IPS-15b (cell line): Measurements from ENCODE around the gene SUGT1.
A peak's percentile ranks its signal among the peaks of the same experiment; 100 is the strongest.
"Not testable (repeated sequence)": the region's sequence is repeated elsewhere in the genome, so short reads cannot be mapped to it uniquely, and the experiment has no call there.

Experiments used
- H3K27me3 ChIP-seq: one replicate; pipeline ENCODE4 v1.6.1; 2013; ENCODE audit warnings: low read length; ENCODE audit not compliant: control insufficient read depth, insufficient read depth
- H3K36me3 ChIP-seq: one replicate; pipeline ENCODE4 v1.6.1; 2013; ENCODE audit warnings: low read length; ENCODE audit not compliant: control insufficient read depth, insufficient read depth
- H3K4me1 ChIP-seq: one replicate; pipeline ENCODE4 v1.6.1; 2013; ENCODE audit warnings: mild to moderate bottlenecking, low read length; ENCODE audit not compliant: control insufficient read depth, insufficient read depth
- H3K4me3 ChIP-seq: one replicate; pipeline ENCODE4 v1.5.1; 2013; ENCODE audit warnings: low read depth, low read length
- H3K9ac ChIP-seq: one replicate; pipeline ENCODE4 v1.6.1; 2013; ENCODE audit warnings: low read depth, mild to moderate bottlenecking, low read length
- H3K9me3 ChIP-seq: one replicate; pipeline ENCODE4 v1.6.1; 2013; ENCODE audit warnings: mild to moderate bottlenecking, low read length; ENCODE audit not compliant: control insufficient read depth, insufficient read depth

SUGT1 gene

DNA sequence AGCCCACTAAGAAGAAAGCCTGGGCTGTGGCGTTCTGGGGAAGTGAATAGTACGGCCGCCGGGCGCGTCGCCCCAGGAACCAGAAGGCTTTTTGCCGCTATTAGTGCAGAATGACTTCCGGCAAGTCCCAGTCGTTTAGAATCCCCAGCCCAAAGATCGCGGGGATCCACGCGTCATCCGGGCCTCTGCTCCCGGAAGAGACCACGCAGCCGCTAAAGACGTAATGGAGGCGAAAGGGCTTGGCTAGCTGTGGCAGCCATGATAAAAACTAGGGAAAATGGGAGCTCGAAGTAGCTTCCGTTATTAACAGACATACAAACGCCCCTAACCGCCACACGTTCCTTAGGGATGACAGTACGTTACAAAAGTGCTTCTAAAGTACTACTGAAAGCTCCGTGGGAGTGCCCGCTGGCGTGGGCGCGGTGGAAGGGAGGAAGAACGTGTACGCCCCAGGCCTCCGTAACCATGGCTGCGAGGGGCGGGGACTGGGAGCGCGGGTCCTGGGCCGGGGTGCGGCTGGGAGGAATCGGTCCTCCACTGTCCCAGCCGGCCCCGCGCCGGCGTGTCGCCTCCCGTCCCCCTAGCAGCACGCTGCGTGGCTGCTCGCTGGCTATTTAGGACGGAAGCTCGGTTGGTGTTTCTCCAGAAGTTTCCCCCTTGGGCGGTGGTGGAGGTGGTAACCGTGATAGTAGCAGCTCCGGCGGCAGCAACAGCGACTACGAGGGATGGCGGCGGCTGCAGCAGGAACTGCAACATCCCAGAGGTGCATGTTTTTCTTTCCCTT is at the start of gene SUGT1:
Gene SUGT1 (plus strand): TSS at position 641 of the 784 bp plus-strand sequence. CDS start 85 bp downstream, at position 726.
- H3K9me3 ChIP-seq = no peaks in the 10 kb centered on the region
- H3K4me1 ChIP-seq = peaks cover 5% of the 10 kb centered on the region
- no peaks in the 10 kb centered on the region for H3K36me3 ChIP-seq
- no peaks in the 10 kb centered on the region for H3K27me3 ChIP-seq
- H3K9ac ChIP-seq = peak within 1 kb of the TSS; percentile 99
- peak within 1 kb of the TSS; percentile 98 for H3K4me3 ChIP-seq

DNA sequence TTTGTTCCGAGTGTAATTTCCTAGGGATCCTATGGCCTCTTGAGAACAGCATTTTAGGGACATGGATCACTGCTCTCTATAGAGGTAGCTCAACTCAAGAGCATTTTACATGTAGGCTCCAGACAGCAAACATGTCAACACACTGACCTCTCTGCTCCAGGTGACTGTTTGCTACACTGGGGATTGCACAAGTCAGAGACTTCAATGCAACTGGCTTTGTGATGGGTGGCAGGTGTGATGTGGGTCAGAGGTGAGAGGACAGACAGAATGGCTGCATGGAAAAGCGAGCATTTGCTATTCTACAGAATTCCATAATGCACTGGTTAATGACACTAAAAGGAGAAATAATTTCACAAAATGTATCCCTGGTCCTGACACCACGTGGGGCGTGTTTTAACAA is 49.3 kb upstream of the SUGT1 start:
- H3K4me3 ChIP-seq, H3K27me3 ChIP-seq, H3K4me1 ChIP-seq, H3K9ac ChIP-seq, H3K9me3 ChIP-seq, H3K36me3 ChIP-seq: not testable (repeated sequence)

- not testable (repeated sequence) for H3K9ac ChIP-seq, H3K9me3 ChIP-seq, H3K4me1 ChIP-seq, H3K4me3 ChIP-seq, H3K27me3 ChIP-seq, H3K36me3 ChIP-seq
Observed at GRCh38 chr13:52606126-52606525, 46.5 kb upstream of the SUGT1 start.

GRCh38 chr13:52606795-52607194 is 45.8 kb upstream of the SUGT1 start:
- H3K9me3 ChIP-seq, H3K4me1 ChIP-seq, H3K27me3 ChIP-seq, H3K4me3 ChIP-seq, H3K36me3 ChIP-seq, H3K9ac ChIP-seq: not testable (repeated sequence)

DNA sequence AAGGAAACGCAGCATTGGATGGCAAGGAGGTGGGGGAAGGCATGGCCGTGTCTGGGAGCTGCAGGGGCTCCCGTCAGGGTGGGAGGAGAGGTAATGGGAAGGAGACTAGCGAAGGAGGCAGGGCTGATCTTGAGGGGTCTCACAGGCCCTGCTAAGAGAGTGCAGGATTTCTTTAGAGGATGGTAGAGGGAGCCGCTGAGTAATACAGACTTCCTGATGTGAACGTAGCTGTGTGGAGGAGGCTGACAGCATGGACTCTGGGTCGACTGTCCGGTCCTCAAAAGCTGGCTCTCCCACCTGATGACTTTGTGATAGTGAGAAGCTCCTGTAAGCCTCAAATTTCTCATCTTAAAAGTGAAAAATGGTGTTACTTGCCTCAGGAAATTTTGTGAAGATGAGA is 44.5 kb upstream of the SUGT1 start:
- H3K9me3 ChIP-seq, H3K27me3 ChIP-seq, H3K9ac ChIP-seq, H3K36me3 ChIP-seq, H3K4me3 ChIP-seq, H3K4me1 ChIP-seq: not testable (repeated sequence)

GRCh38 chr13:52609013-52609606 is 43.5 kb upstream of the SUGT1 start:
- not testable (repeated sequence) for H3K9ac ChIP-seq, H3K9me3 ChIP-seq, H3K36me3 ChIP-seq, H3K27me3 ChIP-seq, H3K4me3 ChIP-seq, H3K4me1 ChIP-seq

DNA sequence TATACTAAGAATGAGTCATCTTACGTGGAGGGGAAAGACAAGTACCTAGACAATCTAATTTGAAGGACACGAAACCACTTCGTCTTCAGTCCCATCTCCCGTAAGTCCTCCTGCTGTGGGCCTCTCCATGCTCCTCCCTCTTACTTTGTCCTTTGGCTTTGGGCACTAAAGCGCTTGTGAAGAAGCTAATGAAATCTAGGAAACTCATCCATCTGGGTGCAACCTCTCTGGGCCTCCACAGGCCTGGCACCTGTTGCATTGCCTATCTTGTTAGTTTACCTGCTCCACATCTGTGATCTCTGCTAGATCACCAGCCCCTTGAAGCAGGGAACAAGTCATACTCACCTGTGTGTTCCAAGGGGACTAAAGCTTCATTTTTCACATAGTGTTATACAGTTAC is 42.5 kb upstream of the SUGT1 start:
- not testable (repeated sequence) for H3K4me3 ChIP-seq, H3K36me3 ChIP-seq, H3K27me3 ChIP-seq, H3K9me3 ChIP-seq, H3K4me1 ChIP-seq, H3K9ac ChIP-seq

- no peak overlapping the region for H3K4me3 ChIP-seq
- H3K27me3 ChIP-seq = no peaks in the 10 kb centered on the region
- no peaks in the 10 kb centered on the region for H3K36me3 ChIP-seq
- no peak overlapping the region for H3K9ac ChIP-seq
- H3K4me1 ChIP-seq = peaks cover 2% of the 10 kb centered on the region
- no peaks in the 10 kb centered on the region for H3K9me3 ChIP-seq
Observed at GRCh38 chr13:52615134-52615801, 37.4 kb upstream of the SUGT1 start.

GRCh38 chr13:52615812-52616211 is 36.8 kb upstream of the SUGT1 start:
- no peaks in the 10 kb centered on the region for H3K9me3 ChIP-seq
- no peak overlapping the region for H3K4me3 ChIP-seq
- H3K27me3 ChIP-seq = no peaks in the 10 kb centered on the region
- H3K9ac ChIP-seq = no peak overlapping the region
- H3K36me3 ChIP-seq = no peaks in the 10 kb centered on the region
- H3K4me1 ChIP-seq = peaks cover 2% of the 10 kb centered on the region

GRCh38 chr13:52617070-52618060 is 35.3 kb upstream of the SUGT1 start:
- H3K27me3 ChIP-seq = no peaks in the 10 kb centered on the region
- peak overlapping the region; percentile 98 for H3K4me3 ChIP-seq
- no peaks in the 10 kb centered on the region for H3K9me3 ChIP-seq
- H3K4me1 ChIP-seq = peaks cover 2% of the 10 kb centered on the region
- peak overlapping the region; percentile 85 for H3K9ac ChIP-seq
- no peaks in the 10 kb centered on the region for H3K36me3 ChIP-seq

DNA sequence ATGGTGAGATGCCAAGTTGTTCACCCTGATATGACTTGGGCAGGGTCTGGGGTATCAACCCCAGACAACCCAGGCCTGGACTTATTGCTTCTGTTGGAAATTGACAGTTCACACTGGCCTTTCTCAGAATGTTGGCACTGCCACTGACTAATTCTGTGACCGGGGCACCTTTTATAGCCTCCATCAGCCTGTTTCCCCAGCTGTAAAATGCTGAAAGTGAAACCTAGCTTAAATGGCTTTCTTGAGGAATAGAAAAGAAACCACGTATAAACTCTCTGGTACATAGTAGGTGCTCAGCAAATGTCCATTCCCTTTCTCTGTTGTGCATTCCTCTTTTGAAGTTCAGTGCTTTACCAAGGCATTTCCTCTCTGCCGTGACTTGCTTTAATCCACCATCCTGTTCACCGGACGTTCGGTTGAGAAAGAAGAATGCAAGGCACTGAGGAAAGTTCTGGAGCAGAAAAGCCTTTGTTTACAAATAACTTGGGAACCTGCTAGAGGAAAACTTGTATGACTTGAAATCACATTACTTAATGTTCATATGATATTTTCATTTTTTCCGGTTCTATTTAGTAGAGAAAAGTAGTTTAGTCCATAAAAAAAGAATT is 21.4 kb upstream of the SUGT1 start:
- H3K36me3 ChIP-seq, H3K27me3 ChIP-seq, H3K9ac ChIP-seq, H3K4me3 ChIP-seq, H3K4me1 ChIP-seq, H3K9me3 ChIP-seq: not testable (repeated sequence)
